GM12872 (cell line): ENCODE measurements around the gene UCP1.

ENCODE experiments used
- CTCF ChIP-seq: IDR thresholded peaks from 3 replicates; pipeline ENCODE4 v1.5.1; 2011; ENCODE audit warnings: low read depth, mild to moderate bottlenecking, low read length, moderate library complexity; ENCODE audit not compliant: insufficient read depth

UCP1 gene

DNA sequence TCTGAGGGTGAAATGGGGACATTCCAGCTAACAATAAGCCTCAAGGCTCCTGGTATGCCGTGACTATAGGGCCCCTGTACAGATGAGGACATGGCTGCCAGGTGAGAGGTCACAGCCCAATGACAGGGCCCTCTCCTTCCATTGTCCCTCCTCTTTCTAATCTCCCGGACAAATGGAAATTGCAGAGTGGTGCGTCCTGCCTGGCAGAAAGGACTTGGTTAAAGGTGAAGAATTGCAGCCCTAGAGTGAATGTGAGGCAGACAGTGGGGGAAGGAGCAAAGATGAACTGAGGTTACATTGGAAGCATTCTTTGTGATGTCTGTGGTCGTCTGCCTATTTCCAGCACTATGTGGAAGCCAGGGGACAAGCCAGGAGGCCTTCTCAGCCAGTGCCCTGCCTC is 6.7 kb upstream of the UCP1 start:
- TF ChIP-seq CTCF: no peak

DNA sequence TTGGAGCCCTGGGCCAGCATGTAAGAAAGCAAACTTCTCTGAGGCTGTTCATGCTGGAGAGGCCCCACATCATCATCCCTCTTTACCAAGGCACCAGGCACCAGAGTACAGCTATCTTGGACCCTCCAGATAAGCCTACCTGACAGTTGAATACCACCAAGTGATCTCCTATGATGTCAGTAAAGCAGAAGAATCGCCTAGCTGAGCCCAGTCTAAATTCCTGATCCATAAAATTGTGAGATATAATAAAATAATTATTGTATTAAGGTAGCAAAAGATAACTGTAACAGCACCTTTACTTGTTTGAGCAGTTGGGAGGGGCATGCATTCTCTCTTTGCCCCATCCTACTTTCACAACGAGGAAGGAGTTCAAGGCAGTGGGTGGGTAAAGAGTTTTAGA is 2.9 kb upstream of the UCP1 start:
- no peak for TF ChIP-seq CTCF

DNA sequence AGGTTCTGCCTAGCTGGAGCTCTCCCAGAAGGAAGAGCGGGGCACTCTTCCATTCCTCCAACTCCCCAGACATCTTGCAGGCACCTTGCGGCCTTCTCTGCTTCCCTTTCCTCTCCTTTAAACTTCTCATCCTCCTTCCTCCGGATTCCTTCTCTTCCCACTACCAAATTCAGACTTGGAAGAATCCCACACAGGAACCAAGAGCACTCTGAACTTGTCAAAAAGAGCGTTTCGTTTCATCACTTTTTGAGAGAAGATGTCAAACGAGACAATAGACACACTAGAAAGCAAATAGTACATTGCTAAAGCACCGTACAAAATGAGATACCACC is 512 bp upstream of the UCP1 start:
- no peak for TF ChIP-seq CTCF

DNA sequence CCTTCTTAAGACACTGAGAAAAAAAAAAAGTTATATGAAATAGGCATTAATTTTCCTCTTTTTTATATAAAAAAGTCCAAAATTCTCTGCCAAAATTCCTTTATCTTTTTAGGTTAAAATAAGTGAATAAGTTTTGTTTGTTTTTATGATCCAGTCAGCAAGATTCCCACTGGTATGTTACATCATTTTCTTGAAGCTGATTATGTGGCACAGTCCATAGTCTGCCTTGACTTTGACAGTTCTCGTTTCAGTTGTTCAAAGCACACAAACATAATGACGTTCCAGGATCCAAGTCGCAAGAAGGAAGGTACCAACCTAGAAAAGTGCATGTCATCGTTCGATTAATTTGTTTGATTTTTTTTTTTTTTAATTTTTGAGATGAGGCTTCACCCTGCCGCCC is 9.1 kb downstream of the UCP1 start:
- TF ChIP-seq CTCF: no peak

DNA sequence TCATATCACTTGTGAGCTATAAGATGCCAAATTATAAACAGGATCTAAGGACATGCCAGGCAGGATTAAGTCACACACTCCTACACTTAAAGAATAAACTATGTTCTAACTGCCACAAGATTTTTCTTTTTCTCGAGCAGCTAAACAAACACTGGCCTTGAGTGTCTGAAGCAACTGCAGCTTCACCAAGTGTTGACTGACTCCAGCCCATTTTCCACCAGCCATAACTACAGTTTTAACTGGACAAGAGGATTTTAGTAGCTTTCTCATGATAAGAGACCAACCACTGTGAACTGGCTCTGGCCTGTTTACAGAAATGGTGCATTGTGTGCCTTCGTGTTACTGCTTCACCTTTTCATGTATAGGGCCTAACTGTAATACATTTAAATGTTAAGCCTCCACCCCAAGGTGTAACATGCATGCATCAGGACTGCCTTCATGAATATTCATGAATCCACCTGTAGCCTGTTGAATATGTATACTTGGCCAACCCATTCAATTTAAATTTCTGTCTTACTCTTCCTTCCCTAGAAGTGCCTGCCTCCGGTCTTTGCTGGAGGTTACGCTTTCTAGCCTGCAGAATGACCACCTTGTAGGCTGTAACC is 10.8 kb downstream of the UCP1 start:
- no peak for TF ChIP-seq CTCF

GRCh38 chr4:140556372-140557085 is 12.2 kb downstream of the UCP1 start:
- TF ChIP-seq CTCF: no peak

DNA sequence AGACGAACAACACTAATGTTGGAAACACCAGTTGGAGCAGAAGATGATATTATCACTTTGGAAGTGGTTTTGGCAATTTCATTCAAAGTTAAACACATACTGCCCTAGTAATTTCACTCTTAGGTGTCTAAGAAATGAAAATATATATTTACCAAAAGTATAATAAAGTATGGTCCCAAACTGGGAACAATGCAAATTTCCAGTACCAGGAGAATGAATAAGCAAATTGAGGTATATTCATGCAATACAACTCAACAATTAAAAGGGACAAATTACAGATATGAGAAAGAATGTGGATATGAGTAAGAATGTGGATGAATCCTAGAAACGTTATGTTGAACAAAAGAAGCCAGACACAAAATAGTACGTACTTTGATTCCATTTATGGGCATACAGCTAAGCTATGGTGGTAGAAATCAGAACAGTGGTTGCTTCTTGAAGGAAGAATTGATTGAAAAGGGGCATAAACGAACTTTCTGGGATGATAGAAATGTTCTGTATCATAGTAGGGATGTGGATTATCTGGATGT is 34.7 kb downstream of the UCP1 start:
- no peak for TF ChIP-seq CTCF
